Skin epidermis (tissue), 12 donors: ENCODE data around the gene TRIM59.
A peak's percentile ranks its signal among the peaks of the same experiment; 100 is the strongest.
"Not testable (repeated sequence)": the region's sequence is repeated elsewhere in the genome, so short reads cannot be mapped to it uniquely, and the experiment has no call there.

Experiments
- H3K27ac ChIP-seq, 21 experiments: fragments of 200-600 bp; sonication (generic) in 11 of 21; one replicate each; pipeline ENCODE4 v1.5.0; 2020; ENCODE audit warnings: mild to moderate bottlenecking in 3 of 21, inconsistent platforms in 2 of 21, moderate library complexity in 2 of 21
- H3K4me3 ChIP-seq, 7 experiments: fragments of 200-600 bp; sonication (generic) in 2 of 7; one replicate each; pipeline ENCODE4 v1.5.0; 2020; ENCODE audit warnings: inconsistent platforms in 2 of 7, mild to moderate bottlenecking in 2 of 7, moderate library complexity in 1 of 7

The TRIM59 gene

DNA sequence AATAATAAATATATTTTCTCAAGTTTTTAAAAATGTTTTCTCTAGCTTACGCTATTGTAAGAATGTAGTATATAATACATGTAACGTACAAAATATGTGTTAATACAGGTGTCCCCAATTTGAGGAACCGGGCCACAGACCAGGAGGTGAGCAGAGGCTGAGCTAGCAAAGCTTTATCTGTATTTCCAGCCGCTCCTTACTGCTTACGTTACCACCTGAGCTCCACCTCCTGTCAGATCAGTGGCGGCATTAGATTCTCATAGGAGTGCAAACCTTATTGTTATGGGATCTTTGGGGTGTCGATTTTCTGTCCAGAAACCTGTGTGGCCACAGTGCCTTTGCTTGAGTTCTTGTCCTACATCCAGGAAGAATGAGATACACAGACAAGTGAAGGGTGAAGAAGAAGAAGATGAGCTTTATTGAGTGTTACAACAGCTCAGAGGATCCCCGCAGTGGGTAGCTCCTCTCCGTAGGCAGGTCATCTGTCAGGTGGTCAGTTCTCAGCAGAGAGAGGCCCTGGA lies 9.9 kb upstream of the TRIM59 start:
- no peak overlapping the region for H3K4me3 ChIP-seq
- no peak overlapping the region for H3K27ac ChIP-seq

GRCh38 chr3:160458151-160458550 lies 8.6 kb upstream of the TRIM59 start:
- Histone ChIP-seq H3K4me3 (no peak overlapping the region), H3K27ac (no peak overlapping the region)

DNA sequence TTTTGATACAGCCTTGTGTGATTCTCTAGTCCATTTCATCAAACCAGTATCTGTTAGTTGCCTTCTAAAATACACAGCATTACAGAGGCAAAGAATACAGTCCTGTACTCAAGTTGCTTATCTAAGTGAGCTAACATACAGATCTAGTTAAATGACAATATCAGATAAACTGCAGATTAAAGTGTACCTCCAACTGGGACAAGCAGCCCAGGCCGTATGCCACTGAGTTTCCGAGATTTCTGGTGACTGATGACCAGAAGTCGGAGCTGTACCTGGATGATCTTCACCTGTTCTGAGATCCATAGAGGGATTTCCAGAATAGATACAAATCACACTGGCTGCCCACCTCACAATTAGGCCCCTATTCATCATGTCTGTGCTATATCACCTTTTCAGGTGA lies 6.3 kb upstream of the TRIM59 start:
- Histone ChIP-seq H3K27ac (no peak overlapping the region), H3K4me3 (no peak overlapping the region)

DNA sequence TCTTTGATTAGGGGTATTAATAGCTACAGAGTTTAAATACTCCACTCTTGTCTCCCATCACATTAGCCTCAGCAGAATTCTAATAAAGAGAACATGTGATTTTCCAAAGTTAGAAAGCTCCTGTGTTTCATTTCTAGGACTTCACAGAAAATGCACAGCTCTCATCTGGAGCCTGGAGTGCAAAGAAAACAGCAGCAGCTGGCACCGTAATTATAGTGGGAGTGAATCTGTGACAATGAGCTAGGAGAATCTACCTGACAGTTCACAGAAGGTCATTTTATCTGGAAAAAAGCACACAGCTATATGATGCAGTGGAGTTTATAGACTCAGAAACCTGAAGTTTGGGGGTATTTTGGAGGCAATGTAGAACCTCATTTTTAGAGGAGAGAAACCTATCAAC lies 5.4 kb upstream of the TRIM59 start:
- Histone ChIP-seq H3K4me3 (no peak overlapping the region), H3K27ac (no peak overlapping the region)

DNA sequence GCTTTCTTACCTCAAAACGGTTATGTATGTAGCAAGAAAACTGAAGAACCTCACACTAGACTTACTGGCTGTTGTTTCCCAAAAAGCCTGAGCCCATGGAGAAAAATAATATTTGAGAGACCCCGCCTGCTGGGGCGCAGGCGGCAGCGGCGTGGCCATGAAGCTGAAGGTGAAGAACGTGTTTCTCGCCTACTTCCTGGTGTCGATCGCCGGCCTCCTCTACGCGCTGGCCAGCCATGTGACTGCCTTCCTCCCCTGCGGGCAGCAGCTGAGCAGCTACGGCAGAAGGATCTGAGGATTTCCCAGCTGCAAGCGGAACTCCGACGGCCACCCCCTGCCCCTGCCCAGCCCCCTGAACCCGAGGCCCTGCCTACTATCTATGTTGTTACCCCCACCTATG lies 2.7 kb upstream of the TRIM59 start:
- H3K4me3 ChIP-seq, H3K27ac ChIP-seq: not testable (repeated sequence)

- H3K4me3 ChIP-seq = no peak overlapping the region
- no peak overlapping the region for H3K27ac ChIP-seq
Measured at GRCh38 chr3:160451602-160452001, 2.0 kb upstream of the TRIM59 start.

- Histone ChIP-seq H3K27ac (peak overlapping the region in 2 of 21 experiments; percentile 82 to 83), H3K4me3 (no peak overlapping the region)
Measured at GRCh38 chr3:160450846-160451245, 1.3 kb upstream of the TRIM59 start.

DNA sequence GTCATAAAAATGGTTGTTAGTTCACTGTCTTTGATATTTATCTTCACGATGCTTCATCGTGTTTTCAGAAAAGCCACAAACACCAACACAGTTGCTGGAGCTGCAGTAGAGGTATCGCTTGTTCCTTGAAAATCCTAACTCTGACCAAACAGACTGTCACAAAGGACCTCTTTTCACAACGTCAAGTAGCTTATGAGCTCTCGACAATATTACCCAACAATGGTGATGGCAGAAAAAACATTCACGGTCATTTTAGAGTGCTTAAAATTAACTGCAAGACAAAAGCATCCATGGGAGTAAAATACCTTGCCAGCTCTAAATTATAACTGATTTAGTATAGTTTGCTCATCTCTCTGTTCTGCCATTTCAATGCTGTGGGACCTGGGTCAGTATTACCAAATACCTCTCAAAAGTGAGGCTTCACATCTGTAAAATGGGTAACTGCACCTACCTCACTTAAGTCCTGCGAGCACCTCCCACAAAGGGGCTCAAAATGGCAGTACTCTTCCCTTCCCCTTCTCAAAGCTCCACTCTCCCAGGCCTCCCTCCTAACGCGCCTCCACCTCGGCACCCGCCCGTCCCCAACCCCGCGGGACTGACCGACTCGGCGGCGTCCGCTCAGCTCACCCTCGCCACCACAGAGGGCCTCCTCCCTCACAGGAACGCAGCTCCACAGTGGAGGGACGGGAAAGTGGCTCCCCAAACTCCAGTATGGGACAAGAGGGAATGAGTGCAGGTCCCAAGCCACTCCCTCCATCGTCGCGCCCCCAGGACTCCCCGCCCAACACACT lies 546 bp downstream of the TRIM59 start:
- Histone ChIP-seq H3K27ac (peak overlapping the region; percentile 27 to 90 (median 78)), H3K4me3 (peak overlapping the region; percentile 44 to 82 (median 61))

DNA sequence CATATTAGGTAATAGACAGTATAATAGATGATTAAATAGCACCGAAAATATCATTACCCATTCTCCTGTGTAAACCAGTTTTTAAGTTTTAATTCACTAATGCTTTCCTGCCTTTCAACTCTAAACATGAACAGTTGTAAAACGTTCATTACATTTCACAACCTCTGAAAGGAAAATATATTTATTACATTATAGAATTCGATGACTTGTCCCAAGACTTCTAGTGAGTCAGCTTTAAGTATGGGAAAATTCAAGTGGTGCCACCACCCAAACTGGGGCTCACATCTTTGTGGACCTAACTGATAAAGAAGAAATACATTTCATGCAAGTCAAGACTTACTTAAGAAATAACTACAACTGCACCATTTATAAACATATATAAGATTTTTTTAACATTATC lies 2.0 kb downstream of the TRIM59 start:
- no peak overlapping the region for H3K4me3 ChIP-seq
- peak overlapping the region in 1 of 21 experiments; percentile 24 for H3K27ac ChIP-seq

DNA sequence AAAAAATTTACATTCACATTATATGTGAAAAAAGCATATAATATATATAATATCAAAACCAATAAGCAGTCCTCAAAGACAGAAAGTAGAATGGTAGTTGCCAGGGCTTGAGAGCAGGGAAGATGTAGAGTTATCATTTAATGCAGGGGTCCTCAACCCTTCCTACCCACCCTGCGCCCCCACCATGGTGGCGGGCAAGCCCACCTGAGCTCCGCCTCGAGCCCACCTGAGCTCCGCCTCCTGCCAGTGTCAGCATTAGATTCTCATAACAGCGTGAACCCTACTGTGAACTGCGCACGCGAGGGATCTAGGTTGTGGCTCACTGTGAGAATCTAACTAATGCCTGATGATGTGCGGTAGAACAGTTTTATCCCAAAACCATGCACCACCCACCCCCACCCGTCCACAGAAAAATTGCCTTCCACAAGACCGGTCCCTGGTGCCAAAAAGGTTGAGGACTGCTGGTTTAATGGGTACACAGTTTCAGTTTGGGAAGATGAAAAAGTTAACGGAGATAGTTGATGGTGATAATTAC lies 3.0 kb downstream of the TRIM59 start:
- no peak overlapping the region for H3K4me3 ChIP-seq
- H3K27ac ChIP-seq = no peak overlapping the region

DNA sequence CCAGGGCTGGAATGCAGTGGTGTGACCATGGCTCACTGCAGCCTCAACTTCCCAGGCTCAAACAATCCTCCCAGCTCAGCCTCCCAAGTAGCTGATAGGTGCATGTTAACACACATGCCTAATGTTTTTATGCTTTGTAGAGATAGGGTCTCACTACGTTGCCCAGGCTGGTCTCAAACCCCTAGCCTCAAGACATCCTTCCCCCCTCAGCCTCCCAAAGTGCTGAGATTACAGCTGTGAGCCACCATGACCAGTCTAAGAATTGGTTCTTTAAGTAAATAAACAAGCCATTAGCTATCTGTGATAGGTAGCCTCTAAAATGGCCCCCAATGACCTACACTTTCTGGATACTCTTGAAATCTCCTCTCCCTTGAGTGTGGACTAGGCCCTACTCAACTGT lies 3.7 kb downstream of the TRIM59 start:
- H3K4me3 ChIP-seq = no peak overlapping the region

GRCh38 chr3:160444411-160444810 lies 5.2 kb downstream of the TRIM59 start:
- H3K4me3 ChIP-seq = no peak overlapping the region
- H3K27ac ChIP-seq = no peak overlapping the region

More for the DNA sequence above, 3.7 kb downstream of the TRIM59 start:
- H3K27ac ChIP-seq = no peak overlapping the region

DNA sequence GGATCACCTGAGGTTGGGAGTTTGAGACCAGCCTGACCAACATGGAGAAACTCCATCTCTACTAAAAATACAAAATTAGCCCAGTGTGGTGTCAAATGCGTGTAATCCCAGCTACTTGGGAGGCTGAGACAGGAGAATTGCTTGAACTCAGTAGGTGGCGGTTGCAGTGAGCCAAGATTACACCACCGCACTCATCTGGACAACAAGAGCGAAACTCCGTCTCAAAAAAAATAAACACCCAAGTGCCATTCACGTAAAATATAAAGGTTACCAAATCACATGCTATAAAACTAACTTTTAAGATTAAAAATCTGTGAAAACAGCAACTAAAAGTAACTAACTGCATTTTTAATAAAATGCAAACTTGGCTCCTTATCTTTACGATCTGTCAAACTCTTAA lies 8.9 kb downstream of the TRIM59 start:
- H3K4me3 ChIP-seq = no peak overlapping the region
- no peak overlapping the region for H3K27ac ChIP-seq

GRCh38 chr3:160437083-160437455 lies 12.5 kb downstream of the TRIM59 start:
- Histone ChIP-seq H3K27ac (no peak overlapping the region), H3K4me3 (no peak overlapping the region)

DNA sequence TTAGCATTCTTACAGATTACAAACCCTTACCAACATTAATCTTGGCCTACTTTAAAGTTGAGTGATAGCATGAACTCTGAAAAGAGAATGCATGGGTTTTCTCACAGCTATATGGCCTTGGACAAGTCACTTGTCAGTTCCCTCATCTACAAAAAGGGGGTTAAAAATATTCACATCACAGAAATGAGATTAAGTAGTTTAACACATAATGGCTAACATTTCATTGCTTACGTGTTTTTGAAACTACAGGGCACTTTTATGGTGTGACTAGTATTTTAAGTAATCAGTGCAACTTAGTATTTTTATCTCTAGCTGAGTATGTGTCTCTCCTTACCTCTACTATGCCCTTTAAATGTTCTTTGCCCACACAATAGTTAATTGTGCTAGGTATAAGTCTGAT lies 13.8 kb downstream of the TRIM59 start:
- no peak overlapping the region for H3K4me3 ChIP-seq
- H3K27ac ChIP-seq = no peak overlapping the region

DNA sequence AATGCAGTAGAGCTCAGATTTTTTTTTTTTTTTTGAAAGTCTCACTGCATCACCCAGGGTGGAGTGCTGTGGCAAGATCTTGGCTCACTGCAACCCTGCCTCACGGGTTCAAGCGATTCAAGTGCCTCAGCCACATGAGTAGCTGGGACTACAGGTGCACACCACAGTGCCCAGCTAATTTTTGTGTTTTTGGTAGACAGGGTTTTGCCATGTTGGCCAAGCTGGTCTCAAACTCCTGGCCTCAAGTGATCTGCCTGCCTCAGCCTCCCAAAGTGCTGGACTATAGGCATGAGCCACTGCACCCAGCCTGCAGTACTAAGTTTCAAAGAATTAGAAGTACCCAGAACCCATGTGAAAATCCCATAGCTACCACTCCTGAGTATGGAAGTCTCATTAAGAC lies 14.5 kb downstream of the TRIM59 start:
- Histone ChIP-seq H3K27ac (no peak overlapping the region), H3K4me3 (no peak overlapping the region)

DNA sequence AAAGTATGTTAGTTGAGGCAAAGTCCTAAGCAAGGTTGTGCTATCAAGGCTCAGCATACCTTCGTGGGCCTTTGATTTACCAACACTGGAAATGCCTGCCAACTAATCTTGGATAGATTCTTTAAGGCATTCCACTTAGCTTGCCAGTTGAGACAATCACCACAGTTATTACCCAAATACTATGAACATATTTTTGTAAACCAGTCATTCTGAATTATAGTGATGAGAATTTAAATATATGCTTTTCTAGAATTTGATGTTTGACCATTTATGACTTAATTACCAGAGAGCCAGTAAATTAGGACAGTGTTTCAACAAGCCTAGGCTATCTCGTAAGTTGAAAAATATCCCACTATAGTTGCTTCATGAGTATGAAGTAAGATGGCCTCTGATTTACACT lies 15.5 kb downstream of the TRIM59 start:
- no peak overlapping the region for H3K27ac ChIP-seq
- no peak overlapping the region for H3K4me3 ChIP-seq

DNA sequence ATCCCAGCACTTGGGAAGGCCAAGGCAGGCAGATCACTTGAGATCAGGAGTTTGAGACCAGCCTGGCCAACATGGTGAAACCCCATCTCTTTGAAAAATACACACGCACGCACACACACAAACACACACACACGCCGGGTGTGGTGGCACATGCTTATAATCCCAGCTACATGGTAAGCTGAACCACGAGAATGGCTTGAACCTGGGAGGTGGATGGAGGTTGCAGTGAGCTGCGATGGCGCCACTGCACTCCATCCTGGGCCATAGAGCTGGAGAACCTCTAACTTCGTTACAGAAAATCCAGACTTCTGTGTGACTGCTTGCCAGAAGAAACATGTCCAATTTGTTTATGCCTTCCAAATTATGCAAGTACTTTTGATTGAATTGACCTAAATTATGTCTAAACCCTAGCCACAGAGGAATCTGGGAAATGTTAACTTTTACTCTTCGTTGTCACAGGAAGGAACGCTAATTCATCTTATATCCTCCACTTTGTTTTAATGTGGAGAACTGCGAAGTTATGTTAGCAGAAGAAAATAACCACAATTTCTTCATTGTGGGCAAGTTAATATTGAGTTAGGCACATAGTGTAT lies 21.7 kb downstream of the TRIM59 start:
- Histone ChIP-seq H3K27ac (no peak overlapping the region), H3K4me3 (no peak overlapping the region)

- no peak overlapping the region for H3K27ac ChIP-seq
- no peak overlapping the region for H3K4me3 ChIP-seq
Measured at GRCh38 chr3:160417311-160417710, 32.3 kb downstream of the TRIM59 start.

- no peak overlapping the region for H3K4me3 ChIP-seq
- no peak overlapping the region for H3K27ac ChIP-seq
Measured at GRCh38 chr3:160413613-160414248, 35.9 kb downstream of the TRIM59 start.

DNA sequence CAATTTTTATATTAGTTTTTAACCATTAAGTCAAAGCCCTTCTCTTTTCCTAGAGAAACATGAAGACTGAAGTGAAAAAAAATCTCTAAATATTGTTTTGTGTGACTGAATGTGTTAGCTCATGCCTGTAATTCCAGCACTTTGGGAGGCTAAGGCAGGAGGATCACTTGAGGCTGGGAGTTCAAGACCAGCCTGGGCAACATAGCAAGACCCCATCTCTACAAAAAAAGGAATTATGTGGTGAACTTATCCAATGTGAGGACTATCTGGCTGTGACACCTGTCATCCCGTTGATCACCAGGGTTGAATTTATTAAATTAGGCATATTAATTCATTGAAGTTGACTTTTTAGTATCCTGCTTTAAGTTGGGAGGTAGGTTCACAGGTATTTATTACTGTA lies 37.1 kb downstream of the TRIM59 start:
- Histone ChIP-seq H3K4me3 (no peak overlapping the region), H3K27ac (no peak overlapping the region)
